Loucy (cell line): Measurements from ENCODE around the gene PRDM11.

Experiments
- H2AFZ ChIP-seq: fragments of 200-600 bp; sonication (generic); 2 replicates; pipeline ENCODE4 v1.6.0; 2016; ENCODE audit warnings: antibody characterized with exemption, mild to moderate bottlenecking, low read length, moderate library complexity
- H3F3A ChIP-seq: fragments of 200-600 bp; 2 replicates; pipeline ENCODE4 v1.6.0; 2016; ENCODE audit warnings: antibody characterized with exemption, low read depth, mild to moderate bottlenecking
- H3K27me3 ChIP-seq: fragments of 200-600 bp; sonication (generic); 2 replicates; pipeline ENCODE4 v1.6.1; 2014; ENCODE audit warnings: low read length, mild to moderate bottlenecking; ENCODE audit not compliant: insufficient read depth, poor library complexity, severe bottlenecking
- H3K36me3 ChIP-seq: fragments of 200-600 bp; sonication (generic); 2 replicates; pipeline ENCODE4 v1.6.1; 2016; ENCODE audit warnings: low read length; ENCODE audit not compliant: insufficient read depth
- H3K4me1 ChIP-seq: fragments of 200-600 bp; sonication (generic); 2 replicates; pipeline ENCODE4 v1.5.1; 2014; ENCODE audit warnings: low read length, mild to moderate bottlenecking; ENCODE audit not compliant: insufficient read depth, poor library complexity, severe bottlenecking
- H3K4me2 ChIP-seq: fragments of 200-600 bp; sonication (generic); 2 replicates; pipeline ENCODE4 v1.6.0; 2014; ENCODE audit warnings: antibody characterized with exemption, low read length, low read depth, mild to moderate bottlenecking; ENCODE audit not compliant: poor library complexity, severe bottlenecking
- H3K4me3 ChIP-seq: fragments of 200-600 bp; sonication (generic); 2 replicates; pipeline ENCODE4 v1.5.1; 2014; ENCODE audit warnings: low read length, mild to moderate bottlenecking, mixed read lengths; ENCODE audit not compliant: poor library complexity, severe bottlenecking
- H3K79me2 ChIP-seq: fragments of 200-600 bp; sonication (generic); 2 replicates; pipeline ENCODE4 v1.6.1; 2014; ENCODE audit warnings: low read length; ENCODE audit not compliant: insufficient read depth
- H3K9ac ChIP-seq: fragments of 200-600 bp; sonication (generic); 2 replicates; pipeline ENCODE4 v1.6.0; 2014; ENCODE audit warnings: mild to moderate bottlenecking, low read depth, low read length, moderate library complexity; ENCODE audit not compliant: poor library complexity, severe bottlenecking
- H3K9me2 ChIP-seq: fragments of 200-600 bp; sonication (generic); replicated peaks from 2 replicates; pipeline ENCODE4 v1.6.1; 2016; ENCODE audit warnings: low read depth, low read length, mixed read lengths
- H3K9me3 ChIP-seq: fragments of 200-600 bp; sonication (generic); 2 replicates; pipeline ENCODE4 v1.6.1; 2014; ENCODE audit warnings: mild to moderate bottlenecking, antibody characterized with exemption, low read length, low read depth; ENCODE audit not compliant: insufficient read depth
- H4K20me1 ChIP-seq: fragments of 200-600 bp; sonication (generic); 2 replicates; pipeline ENCODE4 v1.6.0; 2014; ENCODE audit warnings: antibody characterized with exemption, low read length, mild to moderate bottlenecking; ENCODE audit not compliant: insufficient read depth, poor library complexity, severe bottlenecking
- EZH2phosphoT487 ChIP-seq: fragments of 200-600 bp; IDR thresholded peaks from 2 replicates; pipeline ENCODE4 v1.6.1; 2018; ENCODE audit warnings: antibody characterized with exemption, mild to moderate bottlenecking, moderate library complexity, borderline replicate concordance
- TF ChIP-seq, protein P1 (sequence below): fragments of 200-600 bp; sonication (generic); conservative IDR thresholded peaks from 2 replicates; pipeline ENCODE4 v1.5.1; 2014; ENCODE audit warnings: mild to moderate bottlenecking, antibody characterized with exemption, low read length

PRDM11 gene

DNA sequence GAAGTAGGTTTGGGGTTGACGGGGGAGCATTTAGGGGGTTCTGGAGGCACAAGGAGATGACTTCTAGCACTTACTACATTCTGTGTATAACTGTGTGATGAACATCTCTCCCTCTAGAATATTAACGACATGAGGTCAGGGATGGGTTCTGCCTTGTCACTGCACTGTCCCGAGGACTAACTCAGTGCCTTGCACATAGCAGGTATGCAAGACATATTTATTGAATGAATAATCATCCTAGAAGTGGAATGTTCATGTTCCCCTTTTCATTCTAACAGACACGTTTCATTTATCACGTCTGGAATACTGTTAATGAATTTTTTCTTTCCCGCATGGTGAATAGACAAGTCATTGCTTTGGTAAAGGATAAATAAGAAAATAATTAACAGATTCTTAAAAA lies 127.1 kb downstream of the PRDM11 start:
- H3K4me3 ChIP-seq = no peak overlapping the region
- TF ChIP-seq EZH2phosphoT487 = no peak
- TF ChIP-seq, protein P1, sequence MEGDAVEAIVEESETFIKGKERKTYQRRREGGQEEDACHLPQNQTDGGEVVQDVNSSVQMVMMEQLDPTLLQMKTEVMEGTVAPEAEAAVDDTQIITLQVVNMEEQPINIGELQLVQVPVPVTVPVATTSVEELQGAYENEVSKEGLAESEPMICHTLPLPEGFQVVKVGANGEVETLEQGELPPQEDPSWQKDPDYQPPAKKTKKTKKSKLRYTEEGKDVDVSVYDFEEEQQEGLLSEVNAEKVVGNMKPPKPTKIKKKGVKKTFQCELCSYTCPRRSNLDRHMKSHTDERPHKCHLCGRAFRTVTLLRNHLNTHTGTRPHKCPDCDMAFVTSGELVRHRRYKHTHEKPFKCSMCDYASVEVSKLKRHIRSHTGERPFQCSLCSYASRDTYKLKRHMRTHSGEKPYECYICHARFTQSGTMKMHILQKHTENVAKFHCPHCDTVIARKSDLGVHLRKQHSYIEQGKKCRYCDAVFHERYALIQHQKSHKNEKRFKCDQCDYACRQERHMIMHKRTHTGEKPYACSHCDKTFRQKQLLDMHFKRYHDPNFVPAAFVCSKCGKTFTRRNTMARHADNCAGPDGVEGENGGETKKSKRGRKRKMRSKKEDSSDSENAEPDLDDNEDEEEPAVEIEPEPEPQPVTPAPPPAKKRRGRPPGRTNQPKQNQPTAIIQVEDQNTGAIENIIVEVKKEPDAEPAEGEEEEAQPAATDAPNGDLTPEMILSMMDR = no peak
- H3K36me3 ChIP-seq = no peaks in the 10 kb centered on the region
- no peaks in the 10 kb centered on the region for H3K27me3 ChIP-seq
- no peaks in the 10 kb centered on the region for H3K79me2 ChIP-seq
- H2AFZ ChIP-seq = no peak overlapping the region
- H3K4me2 ChIP-seq = no peak overlapping the region
- H3K9ac ChIP-seq = no peak overlapping the region
- no peaks in the 10 kb centered on the region for H3K9me3 ChIP-seq
- H3K9me2 ChIP-seq = no peaks in the 10 kb centered on the region
- peaks cover 25% of the 10 kb centered on the region for H3K4me1 ChIP-seq
- no peaks in the 10 kb centered on the region for H4K20me1 ChIP-seq
- H3F3A ChIP-seq = no peaks in the 10 kb centered on the region

DNA sequence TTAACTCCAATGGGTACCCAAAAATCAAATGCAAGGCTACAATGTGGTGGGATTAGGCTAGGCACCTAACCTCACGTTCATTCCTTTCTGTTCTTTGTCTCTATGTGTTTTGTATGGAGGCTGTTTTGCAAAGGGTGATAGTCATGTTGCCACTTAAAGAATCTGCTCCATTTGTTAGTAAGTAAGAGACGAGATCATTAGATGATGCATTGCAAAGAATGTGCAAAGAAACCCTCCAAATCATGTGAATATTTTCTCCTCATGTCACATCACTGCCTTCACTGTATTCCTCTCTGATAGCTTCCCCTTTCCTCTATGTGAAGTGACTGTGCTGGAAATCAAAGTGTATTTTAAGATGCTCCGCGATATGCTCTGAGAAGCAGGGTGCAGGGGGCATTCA lies 127.8 kb downstream of the PRDM11 start:
- Histone ChIP-seq H2AFZ (no peak overlapping the region), H3K4me2 (peak overlapping the region; percentile 34), H4K20me1 (no peaks in the 10 kb centered on the region), H3K36me3 (no peaks in the 10 kb centered on the region), H3K4me1 (peaks cover 25% of the 10 kb centered on the region), H3K9ac (no peak overlapping the region), H3K9me2 (no peaks in the 10 kb centered on the region), H3F3A (no peaks in the 10 kb centered on the region), H3K79me2 (no peaks in the 10 kb centered on the region), H3K4me3 (no peak overlapping the region), H3K9me3 (no peaks in the 10 kb centered on the region), H3K27me3 (no peaks in the 10 kb centered on the region)
- TF ChIP-seq, protein P1 = no peak
- no peak for TF ChIP-seq EZH2phosphoT487

DNA sequence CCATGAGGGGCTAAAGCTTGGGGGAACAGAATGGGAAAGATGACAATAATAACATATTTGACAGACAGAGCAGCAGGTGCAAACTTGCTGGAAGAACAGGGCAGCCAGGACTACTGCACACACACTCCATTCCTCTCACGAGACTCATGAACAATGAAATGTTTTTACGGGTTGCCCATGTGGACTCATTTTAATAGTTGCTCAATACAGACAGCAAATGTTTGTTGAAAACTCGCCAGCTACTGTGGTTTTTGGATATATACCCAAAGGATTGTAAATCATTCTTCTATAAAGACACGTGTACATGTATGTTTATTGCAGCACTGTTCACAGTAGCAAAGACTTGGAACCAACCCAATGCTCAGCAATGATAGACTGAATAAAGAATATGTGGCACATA lies 129.4 kb downstream of the PRDM11 start:
- no peaks in the 10 kb centered on the region for H3K9me2 ChIP-seq
- no peak overlapping the region for H3K4me3 ChIP-seq
- H3K9ac ChIP-seq = no peak overlapping the region
- H3F3A ChIP-seq = no peaks in the 10 kb centered on the region
- H4K20me1 ChIP-seq = no peaks in the 10 kb centered on the region
- H3K79me2 ChIP-seq = no peaks in the 10 kb centered on the region
- no peaks in the 10 kb centered on the region for H3K27me3 ChIP-seq
- peaks cover 37% of the 10 kb centered on the region for H3K4me1 ChIP-seq
- no peaks in the 10 kb centered on the region for H3K36me3 ChIP-seq
- H3K4me2 ChIP-seq = no peak overlapping the region
- H3K9me3 ChIP-seq = no peaks in the 10 kb centered on the region
- H2AFZ ChIP-seq = no peak overlapping the region
- TF ChIP-seq EZH2phosphoT487 = no peak
- TF ChIP-seq, protein P1 = no peak
